ENCODE data around the gene HS3ST3A1.

Gene HS3ST3A1

DNA sequence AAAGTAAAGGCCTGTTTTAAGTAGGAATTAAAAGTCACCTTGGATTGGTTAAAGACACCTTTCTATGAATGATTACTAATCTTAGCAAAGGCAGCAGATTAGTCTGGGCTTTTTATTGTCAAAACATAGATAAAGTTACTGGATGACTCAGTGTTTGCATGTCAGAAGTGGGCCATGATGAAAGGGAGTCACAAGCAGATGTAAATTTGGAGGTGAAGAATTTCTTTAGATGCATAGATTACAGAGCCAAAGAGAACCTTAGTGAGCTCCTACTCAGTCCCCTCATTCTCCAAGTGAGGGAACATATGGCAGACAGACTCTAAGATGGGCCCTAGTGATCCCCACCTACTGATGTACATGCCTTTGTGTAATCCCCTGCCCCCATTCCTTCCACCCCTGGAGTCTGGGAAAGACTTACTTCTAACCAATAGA lies 124.5 kb downstream of the HS3ST3A1 start:
- TF ChIP-seq, protein P1, sequence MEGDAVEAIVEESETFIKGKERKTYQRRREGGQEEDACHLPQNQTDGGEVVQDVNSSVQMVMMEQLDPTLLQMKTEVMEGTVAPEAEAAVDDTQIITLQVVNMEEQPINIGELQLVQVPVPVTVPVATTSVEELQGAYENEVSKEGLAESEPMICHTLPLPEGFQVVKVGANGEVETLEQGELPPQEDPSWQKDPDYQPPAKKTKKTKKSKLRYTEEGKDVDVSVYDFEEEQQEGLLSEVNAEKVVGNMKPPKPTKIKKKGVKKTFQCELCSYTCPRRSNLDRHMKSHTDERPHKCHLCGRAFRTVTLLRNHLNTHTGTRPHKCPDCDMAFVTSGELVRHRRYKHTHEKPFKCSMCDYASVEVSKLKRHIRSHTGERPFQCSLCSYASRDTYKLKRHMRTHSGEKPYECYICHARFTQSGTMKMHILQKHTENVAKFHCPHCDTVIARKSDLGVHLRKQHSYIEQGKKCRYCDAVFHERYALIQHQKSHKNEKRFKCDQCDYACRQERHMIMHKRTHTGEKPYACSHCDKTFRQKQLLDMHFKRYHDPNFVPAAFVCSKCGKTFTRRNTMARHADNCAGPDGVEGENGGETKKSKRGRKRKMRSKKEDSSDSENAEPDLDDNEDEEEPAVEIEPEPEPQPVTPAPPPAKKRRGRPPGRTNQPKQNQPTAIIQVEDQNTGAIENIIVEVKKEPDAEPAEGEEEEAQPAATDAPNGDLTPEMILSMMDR (conservative IDR thresholded peaks at IDR 0.05), result no peak
- H3K27ac ChIP-seq, result no peak overlapping the region

DNA sequence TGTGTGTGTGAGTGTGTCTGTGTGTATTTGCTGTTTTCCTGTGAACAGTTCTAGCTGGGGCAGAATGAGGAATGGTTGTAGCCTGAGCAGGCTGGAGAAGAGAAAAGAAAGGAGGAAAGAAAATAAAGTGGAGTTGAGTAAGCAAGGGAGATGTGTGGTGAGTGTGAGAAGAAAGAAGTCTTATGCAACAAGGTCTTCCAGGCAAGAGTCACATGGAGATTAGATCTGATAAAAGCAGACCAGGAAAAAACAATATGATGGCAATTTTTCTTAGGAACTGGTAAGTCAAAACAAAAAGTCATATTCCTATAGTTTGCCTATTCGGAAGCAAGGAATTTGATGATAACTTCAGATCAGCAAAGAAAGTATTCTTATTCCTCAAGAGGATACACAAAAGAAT lies 125.0 kb downstream of the HS3ST3A1 start:
- H3K27ac ChIP-seq, result no peak overlapping the region
- TF ChIP-seq, protein P1 (conservative IDR thresholded peaks at IDR 0.05), result no peak

DNA sequence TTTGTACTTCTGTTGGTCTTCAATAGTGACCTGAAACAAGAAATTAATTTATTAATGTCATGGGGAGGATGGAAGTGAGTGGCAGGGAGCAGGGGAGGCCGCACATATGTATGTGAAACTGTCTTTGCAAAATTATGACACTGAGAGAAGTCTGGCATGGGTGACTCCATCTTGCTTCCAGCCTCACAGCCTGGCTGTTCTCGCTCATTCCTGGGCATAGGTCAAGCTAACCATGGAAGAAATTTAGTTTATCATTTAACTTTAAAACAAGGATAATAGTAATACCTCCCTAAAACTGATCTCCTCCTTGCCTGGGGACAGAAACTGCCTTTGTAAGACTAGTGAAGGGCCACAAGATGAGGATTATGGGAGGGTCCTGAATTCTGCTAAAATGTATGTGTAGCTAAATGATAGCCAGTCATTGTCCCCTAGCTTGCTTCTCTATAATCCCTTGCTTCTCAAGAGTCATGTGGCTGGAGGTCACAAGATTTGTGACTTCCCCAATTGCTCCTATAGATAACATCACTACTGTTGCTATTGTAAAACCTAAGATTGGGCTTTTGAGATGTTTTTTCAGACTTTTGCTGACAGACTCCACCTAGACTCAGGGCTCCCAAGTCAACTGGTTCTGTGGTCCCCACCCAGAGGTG lies 126.0 kb downstream of the HS3ST3A1 start:
- TF ChIP-seq, protein P1 (conservative IDR thresholded peaks at IDR 0.05), result no peak

DNA sequence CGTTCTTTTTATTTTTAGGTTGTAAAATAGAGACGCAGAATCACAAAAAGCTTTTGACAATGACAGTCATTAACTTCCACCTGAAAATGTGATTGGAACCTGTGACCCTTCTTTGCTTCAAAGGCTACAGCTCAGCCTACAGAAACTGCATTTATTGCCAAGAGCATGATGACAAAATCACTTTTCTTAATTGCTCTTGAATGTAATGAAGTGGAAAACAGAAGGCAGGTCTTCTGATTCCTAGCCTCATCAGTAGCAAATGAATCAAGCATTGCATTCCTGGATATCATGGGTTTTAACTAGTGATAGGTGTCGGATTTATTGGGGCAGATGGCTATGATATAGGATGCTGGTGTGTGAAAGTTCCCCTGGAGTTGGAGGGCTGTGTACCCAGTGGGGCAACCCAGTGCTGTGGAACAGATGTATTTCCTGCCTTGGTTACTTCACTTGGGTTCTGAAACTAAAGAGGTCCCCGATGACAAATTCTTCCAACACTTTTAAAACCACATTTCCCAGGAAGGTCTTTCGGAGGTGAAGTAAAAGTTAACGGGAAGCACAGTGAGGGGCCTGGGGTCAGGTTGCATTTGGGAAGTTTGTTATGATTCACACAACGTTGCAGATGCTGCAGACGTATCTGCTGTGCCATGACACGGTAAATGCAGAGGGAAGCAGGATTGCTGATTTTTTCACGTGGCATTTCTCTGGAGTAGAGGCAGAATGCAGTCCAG lies 127.5 kb downstream of the HS3ST3A1 start:
- TF ChIP-seq, protein P1 (conservative IDR thresholded peaks at IDR 0.05), result no peak
- no peak overlapping the region for H3K27ac ChIP-seq

More for the DNA sequence above, 126.0 kb downstream of the HS3ST3A1 start:
- H3K27ac ChIP-seq, result no peak overlapping the region

DNA sequence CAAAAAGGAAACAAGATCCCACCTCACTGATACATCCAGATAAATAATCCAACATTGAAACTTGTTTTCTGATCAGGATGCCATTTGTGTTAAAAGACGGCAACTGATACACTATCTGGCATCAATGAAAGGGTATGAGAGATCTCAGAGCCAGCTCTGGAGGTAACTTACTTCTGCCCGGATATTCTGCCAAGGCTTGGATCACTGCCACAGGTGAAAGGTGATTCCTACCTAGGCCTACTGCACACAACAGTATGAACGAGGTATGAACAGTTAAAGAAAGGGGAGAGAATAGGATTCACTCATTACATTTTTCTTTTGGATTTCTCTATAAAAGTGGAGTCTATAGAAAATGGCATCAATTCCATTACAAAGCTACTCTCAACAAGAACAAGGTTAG lies 136.1 kb downstream of the HS3ST3A1 start:
- TF ChIP-seq, protein P1 (conservative IDR thresholded peaks at IDR 0.05), result no peak
- H3K27ac ChIP-seq, result no peak overlapping the region

DNA sequence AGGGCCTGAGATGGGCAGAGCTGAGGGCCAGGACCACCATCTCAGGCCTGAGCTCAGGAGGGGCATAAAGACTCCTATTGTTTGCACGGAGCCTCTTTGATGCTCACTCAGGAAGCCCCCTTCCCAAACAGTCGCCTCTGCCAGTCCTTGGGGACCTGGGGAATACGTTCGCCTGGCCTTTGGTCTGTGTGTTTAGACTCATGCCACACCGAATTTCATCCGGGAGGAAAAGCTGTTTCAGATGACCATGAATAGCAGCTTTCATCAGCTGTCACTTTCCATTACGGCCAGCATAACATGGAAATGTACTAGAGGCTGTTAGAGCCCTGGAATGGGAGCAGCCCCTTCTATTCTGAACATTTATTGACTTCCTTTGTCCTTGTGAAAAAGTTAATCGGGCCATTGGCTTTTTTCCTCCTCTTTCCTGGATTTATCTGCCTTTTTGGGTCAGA lies 139.0 kb downstream of the HS3ST3A1 start:
- TF ChIP-seq, protein P1 (conservative IDR thresholded peaks at IDR 0.05), result no peak
- H3K27ac ChIP-seq, result no peak overlapping the region

DNA sequence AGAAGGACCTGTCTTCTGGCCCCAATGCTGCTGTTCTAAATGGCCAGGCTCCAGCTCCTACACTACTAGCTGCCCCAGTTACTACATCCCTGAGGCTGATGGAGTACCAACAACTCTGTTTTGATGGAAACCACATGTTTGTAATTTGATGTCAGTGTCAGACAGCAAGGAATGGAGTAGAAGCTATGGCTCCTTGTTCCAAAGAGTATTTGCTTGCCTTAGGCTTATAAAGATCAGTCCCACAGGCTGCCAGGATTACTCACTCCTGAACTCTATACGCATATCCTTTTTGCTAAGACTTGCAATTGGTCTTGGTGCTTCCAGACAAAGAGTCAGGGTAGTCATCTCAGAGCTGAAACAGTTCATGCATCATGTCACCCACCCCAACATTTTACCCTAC lies 139.6 kb downstream of the HS3ST3A1 start:
- H3K27ac ChIP-seq, result no peak overlapping the region
- TF ChIP-seq, protein P1 (conservative IDR thresholded peaks at IDR 0.05), result no peak

All from VCaP (cell line).